MM.1S (cell line): ENCODE data around the gene LRP6.

Source experiments
- EZH2phosphoT487 ChIP-seq: fragments of 300-600 bp; sonication (generic); IDR thresholded peaks from 2 replicates; pipeline ENCODE4 v1.6.1; 2018; ENCODE audit warnings: antibody characterized with exemption, low read length
- TF ChIP-seq, protein P1 (sequence below): fragments of 300-600 bp; sonication (generic); IDR thresholded peaks from 2 replicates; pipeline ENCODE4 v1.5.1; 2016; ENCODE audit warnings: antibody characterized with exemption, low read length, mixed read lengths

DNA sequence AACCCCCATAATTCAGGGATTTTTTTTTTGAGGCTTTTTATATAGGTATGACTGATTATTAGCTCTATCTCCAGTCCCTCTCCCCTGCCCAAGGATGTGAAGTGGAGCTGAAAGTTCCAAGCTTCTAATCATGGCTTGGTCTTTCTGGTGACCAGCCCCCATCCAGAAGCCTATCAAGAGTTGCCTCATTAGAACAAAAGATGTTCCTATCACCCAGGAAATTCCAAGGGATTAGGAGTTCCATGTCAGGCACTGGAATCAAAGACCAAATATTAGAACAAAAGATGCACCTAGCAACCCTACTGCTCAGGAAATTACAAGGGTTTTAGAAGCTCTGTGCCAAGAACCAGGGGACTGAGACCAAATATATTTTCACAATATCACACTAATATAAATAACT lies 29.9 kb downstream of the LRP6 start:
- no peak for TF ChIP-seq EZH2phosphoT487
- TF ChIP-seq, protein P1, sequence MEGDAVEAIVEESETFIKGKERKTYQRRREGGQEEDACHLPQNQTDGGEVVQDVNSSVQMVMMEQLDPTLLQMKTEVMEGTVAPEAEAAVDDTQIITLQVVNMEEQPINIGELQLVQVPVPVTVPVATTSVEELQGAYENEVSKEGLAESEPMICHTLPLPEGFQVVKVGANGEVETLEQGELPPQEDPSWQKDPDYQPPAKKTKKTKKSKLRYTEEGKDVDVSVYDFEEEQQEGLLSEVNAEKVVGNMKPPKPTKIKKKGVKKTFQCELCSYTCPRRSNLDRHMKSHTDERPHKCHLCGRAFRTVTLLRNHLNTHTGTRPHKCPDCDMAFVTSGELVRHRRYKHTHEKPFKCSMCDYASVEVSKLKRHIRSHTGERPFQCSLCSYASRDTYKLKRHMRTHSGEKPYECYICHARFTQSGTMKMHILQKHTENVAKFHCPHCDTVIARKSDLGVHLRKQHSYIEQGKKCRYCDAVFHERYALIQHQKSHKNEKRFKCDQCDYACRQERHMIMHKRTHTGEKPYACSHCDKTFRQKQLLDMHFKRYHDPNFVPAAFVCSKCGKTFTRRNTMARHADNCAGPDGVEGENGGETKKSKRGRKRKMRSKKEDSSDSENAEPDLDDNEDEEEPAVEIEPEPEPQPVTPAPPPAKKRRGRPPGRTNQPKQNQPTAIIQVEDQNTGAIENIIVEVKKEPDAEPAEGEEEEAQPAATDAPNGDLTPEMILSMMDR, result no peak
